Retinal pigment epithelial cell (primary cell): ENCODE data around the gene FCER2.

ENCODE experiments used
- DNase-seq: peaks from one replicate; pipeline ENCODE4 v3.0.0-alpha.2; 2010; ENCODE audit warnings: low read depth
- H3K4me3 ChIP-seq: 2 replicates; pipeline ENCODE4 v1.5.1; 2011; ENCODE audit warnings: mild to moderate bottlenecking, low read length, control low read depth, moderate library complexity
- CTCF ChIP-seq: conservative IDR thresholded peaks from 2 replicates; pipeline ENCODE4 v1.5.1; 2011; ENCODE audit warnings: low read depth, low read length, control low read depth, inconsistent platforms

The FCER2 gene

DNA sequence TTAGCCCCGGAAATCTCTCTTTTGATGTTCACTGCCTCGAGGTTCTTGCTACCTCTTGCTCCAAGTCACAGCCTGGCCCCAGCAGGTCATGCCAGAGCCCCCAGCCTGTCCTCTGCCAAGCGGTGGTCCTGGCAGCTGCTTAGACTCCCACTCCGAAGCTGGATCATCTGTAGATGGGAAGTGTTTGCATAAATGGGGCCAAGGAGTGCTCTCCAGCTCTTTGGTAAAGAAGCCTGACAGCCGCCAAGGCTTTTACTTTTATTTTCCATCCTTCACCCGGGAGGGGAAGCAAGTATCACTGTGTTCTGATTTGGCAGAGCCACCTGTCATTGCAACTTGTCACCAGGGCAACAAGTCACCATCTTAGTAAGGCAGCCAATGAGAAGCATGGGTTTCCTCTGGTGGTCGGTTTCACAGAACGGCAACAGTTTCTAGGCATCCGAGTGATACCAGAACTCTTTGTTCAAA is 43.7 kb downstream of the FCER2 start:
- no peak for DNase-seq
- TF ChIP-seq CTCF = no peak
- no peak overlapping the region for H3K4me3 ChIP-seq

DNA sequence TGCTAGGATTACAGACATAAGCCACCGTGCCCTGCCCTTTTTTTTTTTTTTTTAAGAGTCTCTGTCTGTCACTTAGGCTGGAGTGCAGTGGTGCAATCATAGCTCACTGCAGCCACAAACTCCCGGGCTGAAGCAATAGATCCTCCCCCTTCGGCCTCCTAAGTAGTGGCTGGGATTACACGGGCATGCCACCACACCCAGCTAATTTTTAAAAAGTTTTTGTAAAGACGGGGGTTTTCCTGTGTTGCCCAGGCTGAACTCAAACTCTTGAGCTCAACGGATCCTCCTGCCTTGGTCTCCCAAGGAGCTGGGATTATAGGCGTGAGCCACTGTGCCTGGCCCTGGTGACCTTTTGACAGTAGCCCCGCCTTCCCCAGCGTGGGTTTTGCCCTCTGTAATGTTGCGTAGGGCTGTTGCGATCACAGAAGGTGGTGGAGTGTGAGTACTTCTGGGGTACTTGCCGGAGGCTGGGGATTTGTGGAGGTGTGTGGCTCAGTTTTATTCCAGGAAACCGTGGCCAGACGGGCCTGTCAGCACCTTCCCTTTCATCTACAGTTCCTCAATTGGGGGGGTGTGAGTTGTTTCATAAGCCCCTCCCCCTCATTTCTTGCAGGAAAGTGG is 44.7 kb downstream of the FCER2 start:
- DNase-seq = no peak

DNA sequence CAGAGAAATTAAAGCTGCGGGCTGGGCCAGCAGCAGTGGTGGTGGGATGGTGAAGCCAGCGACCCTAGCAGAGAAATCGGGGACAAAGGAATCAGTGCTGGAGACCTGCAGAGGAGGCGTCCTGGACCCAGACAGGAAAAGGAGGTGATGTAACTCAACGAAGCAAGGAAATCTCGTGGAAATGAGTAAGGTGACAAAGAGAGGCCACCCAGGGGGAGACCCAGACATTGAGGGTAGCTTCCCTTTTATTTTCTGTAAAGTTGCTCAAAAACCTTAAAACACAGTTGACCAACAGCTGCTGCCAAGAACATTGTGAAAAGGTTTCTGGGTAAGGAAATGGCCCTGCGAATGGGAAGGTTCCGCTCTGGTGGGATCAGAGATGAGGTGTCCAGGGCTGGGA is 46.4 kb downstream of the FCER2 start:
- TF ChIP-seq CTCF = no peak
- no peak overlapping the region for H3K4me3 ChIP-seq

More for the DNA sequence above, 44.7 kb downstream of the FCER2 start:
- TF ChIP-seq CTCF = no peak
- H3K4me3 ChIP-seq = no peak overlapping the region

DNA sequence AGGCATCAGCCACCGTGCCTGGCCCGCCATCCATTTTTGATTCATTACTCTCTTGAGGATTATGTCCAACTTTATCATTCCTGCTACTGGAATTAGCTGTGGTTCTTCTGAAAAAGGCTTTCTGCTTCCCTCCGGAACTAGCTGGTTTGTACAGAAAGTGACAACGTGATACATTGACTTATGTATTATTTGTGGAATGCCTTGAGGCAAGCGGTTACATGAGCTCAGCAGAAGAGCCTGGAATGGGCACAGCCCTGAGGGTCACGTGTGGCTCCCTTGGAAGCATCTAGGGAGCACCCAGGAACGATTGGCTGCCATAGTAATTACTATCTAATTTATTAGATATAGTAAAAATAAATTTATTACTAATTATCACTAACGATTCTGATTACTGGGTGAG is 47.5 kb downstream of the FCER2 start:
- DNase-seq = no peak
- no peak overlapping the region for H3K4me3 ChIP-seq
- TF ChIP-seq CTCF = no peak

More for the DNA sequence above, 46.4 kb downstream of the FCER2 start:
- no peak for DNase-seq

DNA sequence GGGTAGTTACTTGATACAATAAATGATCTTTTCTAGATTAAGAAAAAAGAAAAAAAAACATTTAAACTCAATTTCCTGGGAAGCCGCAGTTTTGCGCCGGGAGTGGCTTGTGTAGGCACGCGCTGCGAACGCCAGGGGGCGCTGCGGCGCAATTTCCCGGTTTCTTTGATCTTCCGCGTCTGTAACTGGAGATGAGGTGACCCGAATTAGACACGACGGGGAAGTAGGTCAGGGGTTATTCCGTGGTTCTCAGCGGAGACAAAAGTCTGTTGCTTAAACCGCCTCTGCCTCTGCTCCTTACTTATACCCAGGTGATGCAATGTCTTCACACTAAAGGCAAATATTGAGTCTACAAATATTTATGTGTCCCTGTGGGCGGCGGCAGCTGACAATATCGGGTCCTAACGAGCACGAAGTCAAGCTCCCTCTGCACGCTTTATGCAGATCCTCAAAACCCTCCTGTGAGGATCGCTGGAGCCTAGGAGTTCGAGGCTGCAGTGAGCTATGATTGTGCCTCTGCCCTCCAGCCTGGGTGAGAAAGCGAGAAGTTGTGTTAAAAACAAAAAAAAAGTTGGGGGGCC is 49.8 kb downstream of the FCER2 start:
- DNase-seq = peak; percentile 19
- H3K4me3 ChIP-seq = peak overlapping the region; percentile 18

DNA sequence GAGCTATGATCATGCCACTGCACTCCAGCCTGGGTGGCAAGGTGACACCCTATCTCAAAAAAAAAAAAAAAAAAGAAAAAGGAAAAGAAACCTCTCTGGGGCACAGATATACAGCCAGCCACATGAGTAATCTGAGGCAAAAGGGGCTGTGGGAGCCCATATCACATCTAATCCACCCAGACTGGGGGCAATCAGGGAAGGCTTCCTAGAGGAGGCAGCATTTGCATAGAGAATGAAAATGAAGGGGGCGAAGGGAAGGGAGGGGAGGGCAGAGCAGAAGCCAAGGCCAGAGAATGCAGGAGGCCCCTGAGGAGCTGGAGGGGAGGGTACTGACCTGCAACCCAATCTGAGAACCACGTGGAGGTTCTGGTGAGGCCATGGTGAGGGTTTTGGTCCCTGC is 51.8 kb downstream of the FCER2 start:
- DNase-seq = no peak
- no peak overlapping the region for H3K4me3 ChIP-seq
- TF ChIP-seq CTCF = no peak

More for the DNA sequence above, 49.8 kb downstream of the FCER2 start:
- TF ChIP-seq CTCF = peak; percentile 98
